Natural killer cell (primary cell): ENCODE data around the gene TMEM202. TPM values are rescaled to one million over a fixed set of nuclear protein-coding genes. Genes with fewer than 3 reads are reported as not detected.

Experiments
- ATAC-seq, 3 donors: fragments of 150-1000 bp in 2 of 3; fragments of 200-7000 bp in 1 of 3; cut with Tn5 transposase; 1 replicate in 1 of 3; 2 replicates in 2 of 3; pipeline ENCODE4 v1.10.0; 2021; ENCODE audit warnings: mild to moderate bottlenecking in 2 of 3, moderate library complexity in 2 of 3
- DNase-seq, 2 donors: peaks; one replicate each; pipeline versions ENCODE4 v3.0.0 to v3.0.0-alpha.2; 2013 to 2021; ENCODE audit warnings: mixed read lengths in 1 of 2
- H3K27ac ChIP-seq: one replicate; pipeline ENCODE4 v1.5.1; 2013; ENCODE audit warnings: mild to moderate bottlenecking, low read length
- H3K27me3 ChIP-seq: one replicate; pipeline ENCODE4 v1.6.1; 2013; ENCODE audit warnings: low read length; ENCODE audit not compliant: control insufficient read depth, insufficient read depth
- H3K36me3 ChIP-seq: one replicate; pipeline ENCODE4 v1.6.1; 2013; ENCODE audit warnings: low read length; ENCODE audit not compliant: control insufficient read depth, insufficient read depth
- H3K4me1 ChIP-seq: one replicate; pipeline ENCODE4 v1.6.1; 2013; ENCODE audit warnings: low read length; ENCODE audit not compliant: control insufficient read depth, insufficient read depth
- H3K4me3 ChIP-seq: one replicate; pipeline ENCODE4 v1.5.1; 2013; ENCODE audit warnings: low read length
- H3K9me3 ChIP-seq: one replicate; pipeline ENCODE4 v1.6.1; 2013; ENCODE audit warnings: low read length; ENCODE audit not compliant: control insufficient read depth, insufficient read depth
- H3K27ac Mint-ChIP-seq, 2 donors: one replicate each; pipeline ENCODE4 v1.8.0; 2022; ENCODE audit warnings: mild to moderate bottlenecking in 2 of 2, mixed read lengths in 2 of 2, moderate library complexity in 1 of 2
- H3K27me3 Mint-ChIP-seq, 2 donors: one replicate each; pipeline ENCODE4 v1.8.0; 2022; ENCODE audit warnings: low read depth in 2 of 2, mixed read lengths in 2 of 2
- H3K36me3 Mint-ChIP-seq: one replicate; pipeline ENCODE4 v1.8.0; 2022; ENCODE audit warnings: mixed read lengths
- H3K4me1 Mint-ChIP-seq, 2 donors: one replicate each; pipeline ENCODE4 v1.8.0; 2022; ENCODE audit warnings: mixed read lengths in 2 of 2
- H3K4me3 Mint-ChIP-seq: one replicate; pipeline ENCODE4 v1.8.0; 2022; ENCODE audit warnings: mild to moderate bottlenecking, moderate library complexity, mixed read lengths
- H3K9me3 Mint-ChIP-seq, 2 donors: one replicate each; pipeline ENCODE4 v1.8.0; 2022; ENCODE audit warnings: mixed read lengths in 2 of 2
- CTCF ChIP-seq: fragments of 200-600 bp; IDR thresholded peaks from one replicate; pipeline ENCODE4 v1.8.0; 2022; ENCODE audit warnings: antibody characterized with exemption
- WGBS: methylation state at CpG from one replicate; pipeline ENCODE4 v1.1.7; 2013; ENCODE audit warnings: missing lambda C conversion rate; ENCODE audit not compliant: insufficient coverage; 5-methylcytosine and 5-hydroxymethylcytosine counted together
- intact Hi-C: fragments of 100-400 bp; cut with micrococcal nuclease; formaldehyde crosslinking; loops from one replicate; pipeline ENCODE4 v1.14.2; 2022
- total RNA-seq, 4 donors: library from RNA; stranded (reverse); fragments of 120-200 nt in 1 of 4; gene quantifications; one replicate each; pipeline versions ENCODE4 v1.2.3 to v1.2.4, GENCODE V29; 2013 to 2022

The TMEM202 gene
- not detected for total RNA-seq
- total RNA-seq (2013): not detected

GRCh38 chr15:72397796-72398588 is at the start of gene TMEM202:
Gene TMEM202 (plus strand): TSS chr15:72398305. CDS start chr15:72398327, 22 bp downstream.
- no peaks in the 10 kb centered on the region for H3K9me3 ChIP-seq
- intact Hi-C loops: no loop called here
- H3K4me1 Mint-ChIP-seq: no peaks in the 10 kb centered on the region
- DNase-seq (no peak), ATAC-seq (no peak)
- H3K4me3 Mint-ChIP-seq: no peak within 1 kb of the TSS
- no peak within 1 kb of the TSS for H3K27ac Mint-ChIP-seq
- no peaks in the 10 kb centered on the region for H3K36me3 Mint-ChIP-seq
- no peaks in the 10 kb centered on the region for H3K9me3 Mint-ChIP-seq
- H3K27ac ChIP-seq: no peak within 1 kb of the TSS
- no peak for TF ChIP-seq CTCF
- H3K36me3 ChIP-seq: no peaks in the 10 kb centered on the region
- peaks cover 4 to 24% of the 10 kb centered on the region in 2 donors for H3K27me3 Mint-ChIP-seq
- no peaks in the 10 kb centered on the region for H3K27me3 ChIP-seq
- 74% methylated on average over 4 of the region's 4 CpGs for WGBS
- no peak within 1 kb of the TSS for H3K4me3 ChIP-seq
- H3K4me1 ChIP-seq: no peaks in the 10 kb centered on the region

GRCh38 chr15:72353266-72353665 is 44.8 kb upstream of the TMEM202 start:
- Mint-ChIP-seq H3K36me3 (peaks cover 15% of the 10 kb centered on the region), H3K27ac (no peak overlapping the region), H3K4me3 (no peak overlapping the region), H3K9me3 (no peaks in the 10 kb centered on the region), H3K4me1 (peaks cover 15 to 18% of the 10 kb centered on the region in 2 donors), H3K27me3 (no peaks in the 10 kb centered on the region)
- DNase-seq (no peak), ATAC-seq (no peak)
- intact Hi-C loops: no loop called here
- 96% methylated on average over 2 of the region's 2 CpGs for WGBS
- peaks cover 72% of the 10 kb centered on the region for H3K36me3 ChIP-seq
- H3K4me3 ChIP-seq: no peak overlapping the region
- no peaks in the 10 kb centered on the region for H3K27me3 ChIP-seq
- peaks cover 8% of the 10 kb centered on the region for H3K4me1 ChIP-seq
- no peaks in the 10 kb centered on the region for H3K9me3 ChIP-seq
- no peak overlapping the region for H3K27ac ChIP-seq
- TF ChIP-seq CTCF: no peak

GRCh38 chr15:72354496-72354895 is 43.6 kb upstream of the TMEM202 start:
- intact Hi-C loops: no loop called here
- H3K36me3 Mint-ChIP-seq: peaks cover 7% of the 10 kb centered on the region
- no peak for TF ChIP-seq CTCF

GRCh38 chr15:72358121-72358520 is 40.0 kb upstream of the TMEM202 start:
- Histone ChIP-seq H3K4me1 (peaks cover 20% of the 10 kb centered on the region), H3K27ac (no peak overlapping the region), H3K36me3 (peaks cover 36% of the 10 kb centered on the region), H3K9me3 (no peaks in the 10 kb centered on the region), H3K4me3 (no peak overlapping the region), H3K27me3 (no peaks in the 10 kb centered on the region)
- intact Hi-C loops: no loop called here
- Mint-ChIP-seq H3K36me3 (peaks cover 5% of the 10 kb centered on the region), H3K9me3 (no peaks in the 10 kb centered on the region), H3K4me1 (peaks cover 26 to 29% of the 10 kb centered on the region in 2 donors), H3K27me3 (no peaks in the 10 kb centered on the region), H3K27ac (peak overlapping the region in 1 of 2 donors; percentile 55), H3K4me3 (peak overlapping the region; percentile 53)
- no peak for ATAC-seq
- no peak for DNase-seq
- WGBS: 100% methylated on average over 3 of the region's 3 CpGs
- no peak for TF ChIP-seq CTCF

More at GRCh38 chr15:72354496-72354895, 43.6 kb upstream of the TMEM202 start:
- peaks cover 60% of the 10 kb centered on the region for H3K36me3 ChIP-seq
- H3K27me3 ChIP-seq: no peaks in the 10 kb centered on the region
- H3K4me1 ChIP-seq: peaks cover 20% of the 10 kb centered on the region
- Mint-ChIP-seq H3K4me3 (no peak overlapping the region), H3K27ac (no peak overlapping the region), H3K9me3 (no peaks in the 10 kb centered on the region), H3K4me1 (peaks cover 26 to 29% of the 10 kb centered on the region in 2 donors), H3K27me3 (no peaks in the 10 kb centered on the region)
- H3K9me3 ChIP-seq: no peaks in the 10 kb centered on the region
- no peak overlapping the region for H3K27ac ChIP-seq
- DNase-seq (no peak), ATAC-seq (no peak)
- no CpG with 5 or more reads among the region's 1 CpG for WGBS
- H3K4me3 ChIP-seq: no peak overlapping the region
